HG03575 (cell line): ENCODE data around the gene ABI1.

Source experiments
- ATAC-seq: cut with Tn5 transposase; IDR thresholded peaks from one replicate; pipeline ENCODE4 v1.9.1; 2021; ENCODE audit not compliant: unreplicated experiment, insufficient number of reproducible peaks, low FRiP score; ENCODE audit errors: extremely low read depth

The ABI1 gene

GRCh38 chr10:26697922-26698608, 162.7 kb downstream of the ABI1 start:
- ATAC-seq, result no peak

- no peak for ATAC-seq
Measured at GRCh38 chr10:26697163-26697921, 163.4 kb downstream of the ABI1 start, which contains the start of gene PDSS1. PDSS1 (plus strand) TSS chr10:26697701; CDS start chr10:26697712, 11 bp downstream.

GRCh38 chr10:26696786-26697162, 164.0 kb downstream of the ABI1 start:
- no peak for ATAC-seq
